ENCODE measurements around the gene MXI1.

MXI1 gene

GRCh38 chr10:110215286-110216170 is 8.1 kb downstream of the MXI1 start:
- no peak for DNase-seq (ENCODE audit: low read depth in 2 of 2)

- DNase-seq (ENCODE audit: low read depth in 2 of 2): no peak
Observed at GRCh38 chr10:110216240-110216639, 8.8 kb downstream of the MXI1 start.

- no peak for DNase-seq (ENCODE audit: low read depth in 2 of 2)
Observed at GRCh38 chr10:110216942-110217661, 9.7 kb downstream of the MXI1 start.

GRCh38 chr10:110217662-110218008 is 10.2 kb downstream of the MXI1 start:
- no peak for DNase-seq (ENCODE audit: low read depth in 2 of 2)

- no peak for DNase-seq (ENCODE audit: low read depth in 2 of 2)
Observed at GRCh38 chr10:110218632-110219031, 11.2 kb downstream of the MXI1 start.

- no peak for DNase-seq (ENCODE audit: low read depth in 2 of 2)
Observed at GRCh38 chr10:110219884-110220283, 12.5 kb downstream of the MXI1 start.

- DNase-seq (ENCODE audit: low read depth in 2 of 2): no peak
Observed at GRCh38 chr10:110220398-110220797, 13.0 kb downstream of the MXI1 start.

- no peak for DNase-seq (ENCODE audit: low read depth in 2 of 2)
Observed at GRCh38 chr10:110221044-110221720, 13.8 kb downstream of the MXI1 start.

- no peak for DNase-seq (ENCODE audit: low read depth in 2 of 2)
Observed at GRCh38 chr10:110221721-110222261, 14.4 kb downstream of the MXI1 start.

GRCh38 chr10:110222641-110223297 is 15.4 kb downstream of the MXI1 start:
- no peak for DNase-seq (ENCODE audit: low read depth in 2 of 2)

GRCh38 chr10:110223298-110223925 is 16.0 kb downstream of the MXI1 start:
- DNase-seq (ENCODE audit: low read depth in 2 of 2): no peak

- no peak for DNase-seq (ENCODE audit: low read depth in 2 of 2)
Observed at GRCh38 chr10:110224992-110225391, 17.6 kb downstream of the MXI1 start.

GRCh38 chr10:110225441-110225755 is 18.0 kb downstream of the MXI1 start:
- no peak for DNase-seq (ENCODE audit: low read depth in 2 of 2)

- DNase-seq (ENCODE audit: low read depth in 2 of 2): peak; percentile 69 to 79
Observed at GRCh38 chr10:110225756-110226542, 18.5 kb downstream of the MXI1 start.

- peak; percentile 60 to 76 for DNase-seq (ENCODE audit: low read depth in 2 of 2)
Observed at GRCh38 chr10:110226543-110226925, 19.1 kb downstream of the MXI1 start.

- DNase-seq (ENCODE audit: low read depth in 2 of 2): peak in 1 of 2 donors; percentile 57
Observed at GRCh38 chr10:110226926-110227641, 19.7 kb downstream of the MXI1 start.

GRCh38 chr10:110228066-110228465 is 20.7 kb downstream of the MXI1 start:
- no peak for DNase-seq (ENCODE audit: low read depth in 2 of 2)

GRCh38 chr10:110229155-110229554 is 21.8 kb downstream of the MXI1 start:
- DNase-seq (ENCODE audit: low read depth in 2 of 2): no peak

GRCh38 chr10:110233846-110234245 is 26.4 kb downstream of the MXI1 start:
- no peak for DNase-seq (ENCODE audit: low read depth in 2 of 2)

GRCh38 chr10:110237894-110238480 is 30.6 kb downstream of the MXI1 start:
- DNase-seq (ENCODE audit: low read depth in 2 of 2): no peak

Data from stimulated activated CD8-positive, alpha-beta memory T cell treated with anti-CD3 and anti-CD28 coated beads, Interleukin-2, amount 100 ng/mL, for 1 hour (primary cell).